SK-N-SH (cell line): ENCODE data around the gene TBC1D5.

ENCODE experiments used
- CTCF ChIP-seq: fragments of 200-600 bp; sonication (generic); IDR thresholded peaks from 2 replicates; pipeline ENCODE4 v1.6.1; 2017; ENCODE audit warnings: antibody characterized with exemption, mild to moderate bottlenecking, moderate library complexity
- RCOR1 ChIP-seq: fragments of 150-350 bp; IDR thresholded peaks from 2 replicates; pipeline ENCODE4 v1.6.1; 2017; ENCODE audit warnings: antibody characterized with exemption, low read length
- RFX5 ChIP-seq: IDR thresholded peaks from 2 replicates; pipeline ENCODE4 v1.6.1; 2012; ENCODE audit warnings: mild to moderate bottlenecking, improper control_type of control experiment, low read length
- YY1 ChIP-seq: IDR thresholded peaks from 2 replicates; pipeline ENCODE4 v1.4.0; 2012; ENCODE audit warnings: low read depth, mild to moderate bottlenecking
- TF ChIP-seq, protein P1 (sequence below): IDR thresholded peaks from 2 replicates; pipeline ENCODE4 v1.4.0; 2012; ENCODE audit warnings: low read depth

DNA sequence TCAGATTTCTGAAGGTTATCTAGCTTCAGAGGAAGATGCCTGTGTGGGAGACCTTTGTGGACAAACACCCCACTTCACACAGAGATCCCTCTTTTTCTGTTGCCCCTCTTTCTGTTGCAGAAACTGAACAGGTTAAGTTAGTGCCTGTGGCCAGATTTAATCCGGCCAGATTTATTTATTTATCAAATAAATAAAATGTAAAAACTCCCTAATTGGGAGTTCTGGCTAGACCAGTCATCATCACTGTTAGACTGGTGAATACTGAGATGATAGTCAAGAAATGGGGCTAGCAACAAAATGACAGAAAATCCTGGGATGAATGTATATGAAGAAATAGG, 1.2 kb upstream of the TBC1D5 start:
- TF ChIP-seq RCOR1 = no peak
- TF ChIP-seq RFX5 = no peak
- no peak for TF ChIP-seq CTCF
- TF ChIP-seq, protein P1, sequence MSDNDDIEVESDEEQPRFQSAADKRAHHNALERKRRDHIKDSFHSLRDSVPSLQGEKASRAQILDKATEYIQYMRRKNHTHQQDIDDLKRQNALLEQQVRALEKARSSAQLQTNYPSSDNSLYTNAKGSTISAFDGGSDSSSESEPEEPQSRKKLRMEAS = no peak
- no peak for TF ChIP-seq YY1
